Endothelial cell of umbilical vein (primary cell): Measurements from ENCODE around the gene CCM2. TPM values are rescaled to one million over a fixed set of nuclear protein-coding genes. Genes with fewer than 3 reads are reported as not detected.

Experiments used
- BruUV-seq: library from RNA; stranded (reverse); fragments of 400-500 nt; replicated peaks from 2 replicates; lab custom pipeline; 2021; lab: Mats Ljungman, UMichigan
- CTCF ChIA-PET: fragments of 300-600, 350-600 bp; sonication (Branson Sonifier 250); formaldehyde crosslinking; loops from one replicate; lab custom pipeline; 2021; ENCODE audit warnings: antibody characterized with exemption, inconsistent platforms; lab: Charles Lee
- POLR2A ChIA-PET: fragments of 300-600, 350-600 bp; sonication (Branson Sonifier 250); formaldehyde crosslinking; loops from one replicate; lab custom pipeline; 2021; ENCODE audit warnings: antibody characterized with exemption, inconsistent platforms; lab: Charles Lee
- DNase-seq: peaks from one replicate; pipeline ENCODE4 v3.0.0-alpha.2; 2011; ENCODE audit warnings: low read depth, low spot score
- FAIRE-seq: peaks from 2 replicates; lab custom pipeline; 2011; peaks lifted over from hg19 to GRCh38; lab: Jason Lieb, UNC
- H2AFZ ChIP-seq: 2 replicates; pipeline ENCODE4 v1.6.0; 2012; ENCODE audit warnings: low read depth, low read length, control low read depth, inconsistent platforms
- H3K27ac ChIP-seq: 2 replicates; pipeline ENCODE4 v1.5.1; 2011; ENCODE audit warnings: low read depth, mild to moderate bottlenecking, control low read depth, low read length, moderate library complexity; ENCODE audit not compliant: insufficient read depth
- H3K27me3 ChIP-seq, 2 experiments: 2 replicates each; pipeline versions ENCODE4 v1.6.0 to v1.6.1; 2011; ENCODE audit warnings: low read length in 2 of 2, mixed read lengths in 1 of 2; ENCODE audit not compliant: control insufficient read depth in 2 of 2, insufficient read depth in 2 of 2
- H3K36me3 ChIP-seq, 2 experiments: 2 replicates in 1 of 2; 3 replicates in 1 of 2; pipeline ENCODE4 v1.5.1; 2011; ENCODE audit warnings: low read length in 2 of 2, mild to moderate bottlenecking in 1 of 2, moderate library complexity in 1 of 2; ENCODE audit not compliant: control insufficient read depth in 2 of 2, insufficient read depth in 2 of 2; ENCODE audit errors: extremely low read depth in 1 of 2
- H3K4me1 ChIP-seq: 3 replicates; pipeline ENCODE4 v1.5.1; 2011; ENCODE audit warnings: mild to moderate bottlenecking, low read length; ENCODE audit not compliant: control insufficient read depth, insufficient read depth; ENCODE audit errors: extremely low read depth
- H3K4me2 ChIP-seq: 2 replicates; pipeline ENCODE4 v1.6.1; 2011; ENCODE audit warnings: low read length, control low read depth, mixed read lengths; ENCODE audit not compliant: insufficient read depth
- H3K4me3 ChIP-seq, 3 experiments: fragments of 200-600 bp in 1 of 3; sonication (generic), shearing (Covaris generic) in 1 of 3; replicated peaks in 1 of 3; 2 replicates each; pipeline ENCODE4 v1.5.1; 2011 to 2016; ENCODE audit warnings: control low read depth in 3 of 3, low read length in 3 of 3, mild to moderate bottlenecking in 2 of 3, inconsistent platforms in 1 of 3, low read depth in 1 of 3, moderate library complexity in 1 of 3; ENCODE audit not compliant: insufficient read depth in 1 of 3
- H3K79me2 ChIP-seq: 2 replicates; pipeline ENCODE4 v1.6.0; 2012; ENCODE audit warnings: low read length, inconsistent platforms; ENCODE audit not compliant: control insufficient read depth, insufficient read depth
- H3K9ac ChIP-seq: replicated peaks from 2 replicates; pipeline ENCODE3; 2011; ENCODE audit warnings: low read length, control low read depth; ENCODE audit not compliant: insufficient read depth; ENCODE audit errors: extremely low read depth
- H3K9me1 ChIP-seq: replicated peaks from 3 replicates; pipeline ENCODE4 v1.6.0; 2011; ENCODE audit warnings: mild to moderate bottlenecking, low read length; ENCODE audit not compliant: control insufficient read depth, insufficient read depth; ENCODE audit errors: extremely low read depth
- H3K9me3 ChIP-seq: replicated peaks from 2 replicates; pipeline ENCODE4 v1.5.1; 2012; ENCODE audit warnings: low read length, inconsistent platforms; ENCODE audit not compliant: control insufficient read depth, insufficient read depth
- H4K20me1 ChIP-seq: replicated peaks from 2 replicates; pipeline ENCODE3; 2011; ENCODE audit warnings: mild to moderate bottlenecking, low read length; ENCODE audit not compliant: control insufficient read depth, insufficient read depth; ENCODE audit errors: extremely low read depth
- CTCF ChIP-seq, 2 donors: IDR thresholded peaks; 1 replicate in 1 of 2; 2 replicates in 1 of 2; pipeline ENCODE4 v1.5.1; 2011; ENCODE audit warnings: low read length in 2 of 2, mild to moderate bottlenecking in 2 of 2, moderate library complexity in 2 of 2, control low read depth in 1 of 2, inconsistent platforms in 1 of 2, low read depth in 1 of 2; ENCODE audit not compliant: insufficient read depth in 1 of 2; ENCODE audit errors: extremely low read depth in 1 of 2
- EZH2 ChIP-seq: IDR thresholded peaks from 2 replicates; pipeline ENCODE4 v1.6.1; 2012; ENCODE audit warnings: borderline replicate concordance, low read depth, mild to moderate bottlenecking, moderate library complexity, low read length, inconsistent platforms; ENCODE audit not compliant: severe bottlenecking
- FOS ChIP-seq: IDR thresholded peaks from 2 replicates; pipeline ENCODE4 v1.6.1; 2011; ENCODE audit warnings: mild to moderate bottlenecking, low read length, moderate library complexity, borderline replicate concordance; ENCODE audit not compliant: insufficient read depth
- GATA2 ChIP-seq: IDR thresholded peaks from 2 replicates; pipeline ENCODE4 v1.7.0; 2011; ENCODE audit warnings: low read depth, mild to moderate bottlenecking, moderate library complexity, mixed read lengths, low read length; ENCODE audit not compliant: insufficient read length, insufficient read depth
- JUN ChIP-seq: IDR thresholded peaks from 2 replicates; pipeline ENCODE4 v1.6.1; 2011; ENCODE audit warnings: borderline replicate concordance, low read depth; ENCODE audit not compliant: insufficient read length, insufficient read depth
- MYC ChIP-seq: IDR thresholded peaks from one replicate; pipeline ENCODE4 v1.6.1; 2011; ENCODE audit warnings: mild to moderate bottlenecking, low read depth, low read length
- POLR2A ChIP-seq: IDR thresholded peaks from 2 replicates; pipeline ENCODE4 v1.6.1; 2012; ENCODE audit warnings: low read depth, mild to moderate bottlenecking, control low read depth, low read length
- POLR2AphosphoS5 ChIP-seq: IDR thresholded peaks from 2 replicates; pipeline ENCODE4 v1.6.1; 2012; ENCODE audit warnings: low read depth, mild to moderate bottlenecking, control low read depth, low read length, moderate library complexity; ENCODE audit not compliant: insufficient read depth
- dilution Hi-C: fragments of 300-500 bp; cut with MboI; formaldehyde crosslinking; loops from one replicate; pipeline ENCODE4 v1.15.0; 2019; ENCODE audit warnings: low sequenced_read_pairs; ENCODE audit not compliant: extremely low pct_ligation_motif_present
- intact Hi-C: fragments of 100-400 bp; cut with micrococcal nuclease; formaldehyde crosslinking; loops from one replicate; pipeline ENCODE4 v1.10.0; 2022
- polyA plus RNA-seq, 4 experiments: library from polyadenylated mRNA; depleted of rRNA in 3 of 4; stranded (reverse) in 3 of 4; unstranded in 1 of 4; fragments of >200 nt; gene quantifications; 2 replicates each; pipeline versions ENCODE4 v1.2.1 to v1.2.3, GENCODE V29; 2011 to 2012; ENCODE audit warnings: missing spikeins in 1 of 4
- total RNA-seq: library from RNA; stranded (reverse); gene quantifications from 2 replicates; pipeline ENCODE4 v1.2.3, GENCODE V29; 2021
- TF ChIP-seq, protein P1 (sequence below): IDR thresholded peaks from 2 replicates; pipeline ENCODE4 v1.6.1; 2011; ENCODE audit not compliant: insufficient read depth, insufficient read length

The CCM2 gene
- total and polyA plus RNA-seq, 2 donors (not counting 3 experiments of a cell fraction or from before 2014, with no cell fraction given) = 66.1 to 70.4 TPM

DNA sequence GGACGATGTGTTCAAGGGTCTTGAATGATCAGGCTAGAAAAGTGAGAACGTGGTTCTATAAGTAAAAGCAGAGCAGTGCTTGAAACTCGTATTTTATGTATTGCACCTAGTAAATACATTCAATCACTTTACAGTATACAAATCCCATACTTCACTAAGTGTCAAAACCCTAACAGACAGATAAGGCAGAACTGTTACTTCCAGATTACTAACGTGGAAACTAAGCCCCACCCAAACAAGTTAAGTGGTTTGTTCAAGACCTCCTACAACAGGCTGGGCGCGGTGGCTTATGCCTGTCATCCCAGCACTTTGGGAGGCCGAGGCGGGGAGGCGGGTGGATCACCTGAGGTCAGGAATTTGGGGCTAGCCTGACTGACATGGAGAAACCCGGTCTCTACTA lies 12.0 kb upstream of the CCM2 start:
- no peaks in the 10 kb centered on the region for H3K9me1 ChIP-seq
- FAIRE-seq (no peak), DNase-seq (no peak)
- no peaks in the 10 kb centered on the region for H3K27me3 ChIP-seq
- no peaks in the 10 kb centered on the region for H3K9me3 ChIP-seq
- H3K36me3 ChIP-seq = peaks cover 9 to 16% of the 10 kb centered on the region in 2 experiments
- CTCF ChIA-PET = no interaction called here
- no peak overlapping the region for H3K4me3 ChIP-seq
- H3K79me2 ChIP-seq = peaks cover 30% of the 10 kb centered on the region
- no peaks in the 10 kb centered on the region for H4K20me1 ChIP-seq
- H2AFZ ChIP-seq = no peak overlapping the region
- dilution Hi-C loops (no loop called here), intact Hi-C loops (no loop called here)
- peaks cover 29% of the 10 kb centered on the region for H3K4me1 ChIP-seq
- H3K9ac ChIP-seq = no peak overlapping the region
- POLR2A ChIA-PET = no interaction called here
- TF ChIP-seq FOS = no peak
- no TSS peak for BruUV-seq
- no peak overlapping the region for H3K27ac ChIP-seq
- no peak overlapping the region for H3K4me2 ChIP-seq

- ChIA-PET CTCF (interaction anchor here (2.2 to 3.2 kb wide), 2 partner anchors 11 to 15 kb away, joined by 15 to 21 read pairs; partner anchors contain the start of gene CCM2), POLR2A (interaction anchor here (0.7 kb wide), 1 partner anchor 403 kb away, joined by 3 read pairs; no protein-coding TSS in a partner anchor)
- no peaks in the 10 kb centered on the region for H3K9me3 ChIP-seq
- H3K9me1 ChIP-seq = no peaks in the 10 kb centered on the region
- no peak overlapping the region for H3K27ac ChIP-seq
- no peak overlapping the region for H3K4me3 ChIP-seq
- DNase-seq (no peak), FAIRE-seq (no peak)
- peaks cover 6 to 8% of the 10 kb centered on the region in 2 experiments for H3K36me3 ChIP-seq
- peaks cover 27% of the 10 kb centered on the region for H3K79me2 ChIP-seq
- H3K4me1 ChIP-seq = peaks cover 28% of the 10 kb centered on the region
- TF ChIP-seq CTCF (IDR thresholded peaks at IDR 0.05; ENCODE audit: extremely low read depth in 1 of 2, insufficient read depth in 1 of 2, low read depth in 1 of 2, low read length in 2 of 2) (no peak), POLR2AphosphoS5 (no peak), GATA2 (no peak), MYC (no peak), POLR2A (no peak), FOS (no peak), EZH2 (no peak), JUN (no peak)
- TF ChIP-seq, protein P1, sequence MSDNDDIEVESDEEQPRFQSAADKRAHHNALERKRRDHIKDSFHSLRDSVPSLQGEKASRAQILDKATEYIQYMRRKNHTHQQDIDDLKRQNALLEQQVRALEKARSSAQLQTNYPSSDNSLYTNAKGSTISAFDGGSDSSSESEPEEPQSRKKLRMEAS = no peak
- no peaks in the 10 kb centered on the region for H3K27me3 ChIP-seq
- dilution Hi-C loops = no loop called here
- no peak overlapping the region for H2AFZ ChIP-seq
- H3K4me2 ChIP-seq = no peak overlapping the region
- BruUV-seq = no TSS peak
- no peaks in the 10 kb centered on the region for H4K20me1 ChIP-seq
- no peak overlapping the region for H3K9ac ChIP-seq
- intact Hi-C loops = no loop called here
These were observed 11.3 kb upstream of the CCM2 start for GRCh38 chr7:44988701-44989100.
